Right lung (tissue), 5 donors: ENCODE measurements around the gene DTX1. TPM values are rescaled to one million over a fixed set of nuclear protein-coding genes. Genes with fewer than 3 reads are reported as not detected.
"Not testable (repeated sequence)": the region's sequence is repeated elsewhere in the genome, so short reads cannot be mapped to it uniquely, and the experiment has no call there.

Source experiments
- DNase-seq, 2 donors: peaks; one replicate each; pipeline ENCODE4 v3.0.0-alpha.2; 2013
- polyA plus RNA-seq, 5 donors: library from polyadenylated mRNA; unstranded; fragments of 120-200 nt; gene quantifications; one replicate each; pipeline versions ENCODE4 v1.2.1 to v1.2.3, GENCODE V29; 2013; ENCODE audit warnings: inconsistent platforms in 1 of 5, low replicate concordance in 1 of 5; ENCODE audit not compliant: insufficient read length in 5 of 5, insufficient read depth in 1 of 5

Gene DTX1
- polyA plus RNA-seq, 5 donors = 2.7 to 6.4 (median 3.8) TPM

DNA sequence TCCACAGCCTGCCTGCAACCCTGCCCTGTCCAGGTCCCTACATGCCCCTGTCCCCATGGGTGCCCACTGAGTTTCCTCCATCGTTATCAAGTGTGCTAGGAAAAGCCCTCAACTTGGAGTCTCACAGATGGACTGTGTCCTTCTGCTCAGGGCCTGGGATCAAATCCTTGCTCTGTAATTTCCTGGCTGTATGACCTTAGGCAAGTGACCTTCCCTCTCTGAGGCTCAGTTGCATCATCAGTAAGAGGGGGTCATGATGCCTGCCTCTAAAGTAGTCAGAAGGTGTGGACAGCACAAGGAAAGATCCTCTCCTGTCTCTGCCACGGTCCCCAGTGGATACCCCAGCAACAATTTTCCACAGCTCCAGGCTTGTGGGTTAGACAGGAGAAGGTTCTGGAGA, 56.9 kb downstream of the DTX1 start:
- no peak for DNase-seq

DNA sequence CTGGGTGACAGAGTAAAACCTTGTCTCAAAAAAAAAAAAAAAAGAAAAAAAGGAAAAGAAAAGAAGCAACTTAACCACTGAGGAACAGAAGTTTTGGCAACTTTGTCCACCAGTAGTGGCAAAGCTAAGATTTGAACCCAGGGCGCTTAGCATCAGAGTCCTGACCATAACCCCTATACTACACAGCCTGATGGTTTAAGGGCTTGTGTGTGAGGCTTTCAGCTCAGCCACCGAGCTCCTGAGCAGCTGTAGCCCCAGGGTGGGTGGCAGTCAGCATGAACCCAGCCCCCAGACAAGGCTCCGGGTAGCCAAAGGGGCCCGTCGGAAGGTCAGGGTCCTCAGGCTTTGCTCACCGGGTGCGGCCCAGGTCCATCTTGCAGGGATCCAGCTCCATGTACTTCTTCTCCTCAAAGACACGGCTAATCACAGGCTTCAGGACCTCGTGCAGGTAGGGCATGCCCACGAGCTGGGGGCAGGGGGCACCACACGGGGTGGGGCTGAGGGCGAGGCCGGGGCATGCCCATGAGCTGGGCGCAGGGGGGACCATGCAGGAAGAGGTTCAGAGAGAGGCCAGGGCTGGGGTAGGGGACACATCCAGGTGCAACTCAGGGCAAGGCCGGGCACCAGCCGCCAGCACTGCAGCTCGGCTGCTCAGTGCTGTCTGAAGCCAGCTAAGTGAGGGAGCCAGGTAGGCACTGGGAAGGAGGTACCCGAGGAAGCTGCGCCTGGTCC, 58.1 kb downstream of the DTX1 start:
- no peak for DNase-seq

DNA sequence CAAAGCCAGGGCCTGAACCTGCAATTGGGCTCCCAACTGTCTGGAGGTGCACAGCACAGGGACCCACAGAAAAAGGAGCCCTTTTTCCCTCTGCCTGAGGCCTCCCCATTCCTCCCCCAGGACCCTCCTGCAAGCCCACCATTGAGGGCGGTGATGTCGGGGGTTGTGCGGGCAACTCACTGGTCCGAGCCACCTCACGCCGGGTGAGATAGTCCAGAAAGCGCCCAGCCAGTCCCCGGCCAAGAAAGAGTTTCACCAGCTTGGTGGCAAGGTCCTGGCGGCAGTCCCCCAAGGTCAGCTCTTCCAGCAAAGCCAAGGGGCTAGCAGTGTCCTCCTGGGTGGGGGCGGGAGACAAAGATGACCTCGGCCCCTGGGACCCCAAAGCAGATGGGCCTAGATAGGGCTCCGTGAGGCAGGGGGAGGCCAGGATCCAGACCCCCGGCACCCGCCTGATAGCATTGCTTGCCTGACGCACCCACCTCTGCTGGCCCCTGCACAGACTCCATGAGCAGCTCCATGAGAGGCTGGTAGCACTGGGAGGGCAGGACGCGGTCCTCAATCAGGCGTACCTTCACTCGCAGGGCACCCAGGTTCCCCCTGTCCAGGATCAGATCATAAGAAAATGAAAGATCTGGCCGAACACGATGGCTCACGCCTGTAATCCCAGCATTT, 59.1 kb downstream of the DTX1 start:
- DNase-seq = no peak

DNA sequence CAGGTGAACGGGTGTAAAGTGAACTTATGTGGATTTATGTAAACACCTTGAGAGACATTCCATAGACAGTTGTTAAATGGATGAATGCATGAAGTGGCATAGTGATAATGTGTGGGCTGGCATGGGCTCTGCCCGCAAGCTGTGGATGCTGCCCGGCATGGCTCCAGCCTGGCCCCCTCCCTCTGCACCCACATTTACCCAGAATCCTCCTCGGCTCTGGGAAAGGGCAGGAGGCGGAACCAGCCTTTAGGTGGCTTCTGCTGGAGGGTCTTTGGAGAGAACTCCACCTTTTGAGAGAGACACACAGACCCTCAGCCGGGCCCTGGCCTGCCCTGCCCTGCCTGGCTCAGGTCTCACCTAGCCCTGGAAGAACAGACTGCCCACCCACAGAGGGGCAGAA, 60.3 kb downstream of the DTX1 start:
- no peak for DNase-seq

DNA sequence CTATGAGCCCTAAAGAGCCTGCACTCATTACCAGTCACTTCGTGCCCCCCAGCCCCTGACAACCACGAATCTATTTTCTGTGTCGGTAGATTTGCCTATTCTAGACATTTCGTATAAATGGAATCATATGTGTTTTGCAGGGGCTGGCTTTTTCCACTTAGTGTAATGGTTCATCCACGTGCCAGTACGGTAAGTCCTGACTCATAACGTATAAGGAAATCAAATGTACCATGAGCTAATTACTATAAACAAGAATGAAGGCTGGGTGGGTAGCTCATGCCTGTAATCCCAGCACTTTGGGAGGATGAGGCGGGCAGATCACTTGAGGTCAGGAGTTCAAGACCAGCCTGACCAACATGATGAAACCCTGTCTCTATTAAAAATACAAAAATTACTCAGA, 61.2 kb downstream of the DTX1 start:
- not testable (repeated sequence) for DNase-seq

DNA sequence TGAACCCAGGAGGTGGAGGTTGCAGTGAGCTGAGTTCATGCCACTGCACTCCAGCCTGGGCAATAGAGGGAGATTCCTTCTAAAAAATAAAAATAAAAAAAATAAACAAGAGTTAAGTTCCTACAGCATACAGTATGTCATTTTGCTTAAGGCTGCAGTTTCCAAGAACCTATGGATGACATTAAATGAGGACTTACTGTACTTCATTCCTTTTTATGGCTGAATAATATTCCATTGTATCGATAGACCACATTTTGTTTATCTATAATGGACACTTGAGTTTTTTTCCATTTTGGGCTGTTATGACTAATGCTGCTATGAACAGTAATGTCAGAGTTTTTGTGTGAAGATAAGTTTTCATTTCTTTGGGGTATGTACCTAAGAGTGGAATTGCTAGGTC, 61.6 kb downstream of the DTX1 start:
- no peak for DNase-seq

DNA sequence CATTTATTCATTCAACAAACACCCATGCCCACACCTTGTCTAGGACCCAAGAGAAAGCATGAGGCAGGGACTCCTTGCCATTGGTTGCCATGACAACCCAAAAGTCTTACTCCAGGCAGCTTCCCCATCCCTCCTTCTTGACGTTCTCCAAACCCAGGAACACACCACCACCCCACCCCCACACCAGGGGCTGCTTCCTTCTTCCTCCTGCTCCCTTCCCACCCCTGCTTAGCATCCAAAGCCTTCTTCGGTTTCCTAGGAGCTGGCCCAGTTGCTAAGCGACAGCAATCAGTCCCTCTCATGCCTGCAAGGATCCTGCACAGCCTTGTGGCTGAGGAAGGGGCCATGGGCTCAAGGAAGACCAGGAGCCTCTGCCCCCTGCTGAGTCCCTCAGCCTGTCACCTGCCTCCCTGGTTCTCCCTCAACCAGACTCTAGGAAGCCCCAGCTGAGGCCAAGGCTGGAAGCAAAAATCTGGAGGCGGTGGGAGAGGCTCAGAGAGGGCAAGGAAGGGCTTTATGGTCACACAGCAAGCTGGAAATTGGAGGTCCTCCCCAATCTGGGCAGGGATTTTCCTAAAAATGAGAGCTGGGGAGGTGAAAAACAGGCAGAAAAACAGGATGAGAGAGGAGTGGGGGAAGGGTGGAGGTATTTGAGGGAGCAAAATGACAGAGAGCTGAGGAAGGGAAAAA, 63.6 kb downstream of the DTX1 start:
- no peak for DNase-seq

DNA sequence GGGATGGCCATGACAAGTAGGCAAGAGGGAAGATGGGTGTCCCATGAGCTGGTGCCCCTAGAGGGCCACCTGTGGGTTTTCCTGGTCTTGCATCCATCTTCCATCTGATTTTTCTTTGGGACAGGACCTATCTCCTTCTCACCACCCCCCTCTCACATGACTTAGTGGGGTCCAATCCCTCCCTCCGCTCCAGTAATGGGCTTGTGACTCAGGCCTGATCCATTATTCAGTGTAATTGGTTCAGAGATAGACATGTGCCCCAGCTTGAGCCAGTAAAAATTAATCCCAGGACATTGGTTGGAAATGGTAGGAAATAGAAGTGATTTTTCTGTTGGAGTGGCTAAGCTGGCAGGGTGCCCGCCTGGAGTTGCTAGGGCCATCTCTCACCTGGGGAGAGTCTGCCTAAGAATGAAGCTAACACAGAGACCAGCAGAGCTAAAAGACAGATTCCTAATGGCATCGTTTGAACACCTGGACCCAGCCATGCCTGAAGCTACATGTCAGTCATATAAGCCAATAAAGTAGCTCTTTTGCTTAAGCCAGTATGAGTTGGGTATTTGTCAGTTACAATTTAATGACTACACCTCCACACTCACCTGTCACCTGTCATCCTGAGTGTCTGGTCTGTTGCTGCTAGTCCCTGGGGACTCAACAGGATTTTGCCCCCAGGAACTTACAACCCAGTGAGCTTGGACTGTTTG, 64.3 kb downstream of the DTX1 start:
- DNase-seq = no peak

DNA sequence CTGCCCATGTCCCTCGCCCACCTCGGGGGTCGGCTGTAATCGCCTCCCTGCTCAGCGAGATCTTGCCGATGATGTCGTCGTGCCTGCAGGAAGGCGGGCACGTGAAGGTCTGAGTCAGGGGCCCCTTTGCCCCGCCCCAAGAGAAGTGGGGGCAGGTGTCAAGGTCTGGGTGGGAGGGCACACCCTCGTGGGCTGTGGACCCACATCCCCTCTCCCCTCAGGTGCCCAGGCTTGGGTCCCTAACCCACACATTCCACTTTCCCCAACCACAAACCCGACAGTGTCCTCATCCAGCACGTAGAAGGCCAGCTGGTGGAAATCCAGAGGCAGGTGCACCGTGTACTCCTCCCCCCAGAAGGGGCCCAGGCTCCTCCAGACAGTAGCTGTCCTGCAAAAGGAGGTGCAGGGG, 71.3 kb downstream of the DTX1 start:
- no peak for DNase-seq

DNA sequence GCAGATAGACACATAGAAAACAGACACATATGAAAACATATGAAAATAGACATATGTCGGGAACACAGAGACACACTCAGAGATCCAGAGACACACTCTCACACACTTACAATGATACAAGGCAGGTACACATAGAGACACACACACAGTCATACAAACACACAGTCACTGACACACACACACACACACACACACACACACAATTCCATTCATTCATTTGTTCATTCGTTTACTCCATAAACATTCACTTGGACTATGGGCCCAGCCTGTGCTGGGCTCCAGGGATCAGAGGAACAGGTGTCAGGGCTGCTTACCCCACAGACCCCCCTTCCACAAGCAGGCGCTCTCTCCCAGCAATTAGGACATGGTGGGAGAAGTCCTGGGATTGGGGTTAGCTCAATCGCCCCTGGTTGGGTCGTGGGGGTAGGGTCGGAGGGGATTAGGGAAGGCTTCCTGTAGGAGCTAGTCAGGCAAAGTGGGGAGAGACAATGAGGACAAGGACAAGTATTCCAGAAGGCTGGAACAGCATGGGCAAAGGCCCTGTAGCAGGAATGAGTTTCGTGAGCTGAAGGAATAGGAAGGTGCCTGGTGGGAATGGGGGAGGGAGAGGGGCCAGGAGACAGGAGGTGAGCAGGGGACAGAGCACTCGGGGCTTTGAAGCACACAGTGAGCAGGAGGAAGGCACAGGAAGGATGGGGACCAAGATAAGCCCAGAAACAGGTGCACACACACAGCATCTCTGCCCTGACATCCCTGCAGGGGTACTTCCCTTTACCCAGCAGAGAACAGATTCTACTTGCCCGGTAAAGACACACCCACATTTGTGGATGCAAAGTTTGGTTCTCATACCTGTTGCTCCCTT, 72.5 kb downstream of the DTX1 start:
- no peak for DNase-seq

DNA sequence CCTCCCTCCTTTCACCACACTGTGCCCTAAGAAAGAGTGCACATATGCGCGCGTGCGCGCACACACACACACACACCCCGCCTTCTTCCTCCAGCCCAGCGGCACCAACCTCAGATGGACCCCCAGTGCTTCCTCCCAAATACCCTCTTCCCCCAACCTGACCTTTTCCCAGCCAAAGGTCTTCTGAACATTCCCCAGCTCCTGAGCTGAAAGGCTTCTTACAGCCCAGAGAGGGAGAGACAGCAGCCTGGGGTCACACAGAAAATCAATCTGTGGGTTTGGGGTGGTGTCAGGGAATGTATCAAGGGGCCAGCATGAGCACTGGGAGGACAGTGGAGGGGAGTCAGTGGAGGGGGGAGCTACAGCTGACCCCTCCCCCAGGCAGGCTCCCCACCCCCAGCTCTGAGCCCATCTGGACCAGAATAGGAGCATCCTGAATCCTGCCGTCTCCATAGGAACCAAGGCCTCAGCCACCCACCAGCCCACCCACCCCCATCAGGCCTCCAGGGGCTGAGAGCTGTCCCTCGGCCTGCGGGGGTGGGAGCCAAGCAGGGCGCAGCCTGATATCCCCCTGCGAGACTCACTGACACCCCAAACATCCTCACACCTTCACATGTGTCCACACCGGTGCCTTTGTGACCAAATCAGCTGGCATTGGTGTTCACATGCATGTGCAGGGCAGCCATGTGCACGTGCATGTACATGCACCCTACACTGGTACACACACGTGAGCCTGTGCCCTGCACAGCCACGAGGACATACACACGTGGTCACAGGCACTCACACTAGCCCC, 73.3 kb downstream of the DTX1 start:
- no peak for DNase-seq

DNA sequence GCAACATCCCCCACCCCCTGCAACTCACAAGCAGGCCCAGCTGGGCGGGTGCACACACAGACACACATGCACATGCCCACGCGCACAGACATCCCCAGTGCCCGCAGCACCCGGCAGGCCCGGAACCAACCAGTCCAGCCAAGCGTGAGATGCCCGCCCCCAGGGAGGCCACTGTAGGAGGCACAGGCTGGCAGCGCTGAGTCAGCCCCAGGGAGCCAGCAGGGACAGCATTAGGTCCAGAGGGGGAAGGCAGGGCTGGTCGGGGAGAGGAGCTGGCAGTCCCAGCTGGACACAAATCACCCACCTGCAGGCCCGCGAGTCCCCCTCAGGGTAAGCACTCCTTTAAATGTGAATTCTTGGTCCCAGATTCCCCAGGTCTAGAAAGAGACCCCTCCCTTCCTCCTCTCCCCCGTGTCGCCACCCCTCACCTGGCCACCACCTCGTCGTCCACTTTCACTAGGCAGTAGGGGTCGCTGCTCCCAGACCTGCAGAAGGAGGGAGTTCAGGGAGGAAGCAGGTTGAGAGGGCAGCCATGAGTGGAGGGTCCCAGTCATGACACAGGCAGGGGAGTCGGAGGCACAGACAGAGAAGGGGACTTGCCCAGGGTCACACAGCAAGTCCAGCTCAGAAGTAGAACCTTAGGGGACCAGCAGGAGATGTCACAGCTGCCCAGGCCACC, 74.1 kb downstream of the DTX1 start:
- no peak for DNase-seq

DNA sequence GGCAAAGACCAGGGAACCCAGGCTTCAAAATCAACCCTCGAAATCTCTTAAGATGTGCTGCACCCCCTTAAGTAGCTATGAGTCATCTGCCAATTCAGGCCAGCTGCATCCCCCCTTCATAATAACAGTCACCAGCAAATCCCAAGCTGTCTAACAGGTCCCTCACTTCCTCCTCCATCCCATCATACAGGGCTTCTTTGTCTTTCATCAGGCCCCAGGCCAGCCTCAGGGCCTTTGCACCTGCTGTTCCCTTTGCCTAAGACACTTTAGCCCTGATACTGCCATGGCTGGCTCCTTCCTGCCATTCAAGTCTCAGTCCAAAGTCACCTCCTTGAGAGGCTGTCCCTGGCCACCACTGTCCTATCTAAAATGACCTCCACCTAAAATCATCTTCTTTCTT, 75.0 kb downstream of the DTX1 start:
- DNase-seq = no peak

DNA sequence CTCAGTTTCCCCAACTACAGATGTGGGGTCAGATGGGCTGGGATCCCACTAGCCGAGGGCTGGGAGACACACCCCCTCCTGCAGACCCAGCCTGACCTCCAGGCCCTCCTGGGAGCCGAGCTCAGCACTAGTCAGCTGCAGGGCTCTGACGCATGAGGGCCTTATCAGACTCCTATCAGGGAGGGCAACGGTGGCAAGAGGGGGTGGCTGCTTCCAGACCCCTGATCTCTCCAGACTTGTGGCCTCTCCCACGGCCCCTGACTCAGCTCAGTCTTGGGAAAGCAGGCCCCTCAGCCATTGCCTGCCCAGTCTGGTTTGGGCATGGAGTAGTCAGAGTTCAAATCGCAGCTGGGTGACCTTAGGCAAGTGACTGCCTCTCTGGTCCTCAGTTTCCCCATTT, 76.5 kb downstream of the DTX1 start:
- DNase-seq = no peak

DNA sequence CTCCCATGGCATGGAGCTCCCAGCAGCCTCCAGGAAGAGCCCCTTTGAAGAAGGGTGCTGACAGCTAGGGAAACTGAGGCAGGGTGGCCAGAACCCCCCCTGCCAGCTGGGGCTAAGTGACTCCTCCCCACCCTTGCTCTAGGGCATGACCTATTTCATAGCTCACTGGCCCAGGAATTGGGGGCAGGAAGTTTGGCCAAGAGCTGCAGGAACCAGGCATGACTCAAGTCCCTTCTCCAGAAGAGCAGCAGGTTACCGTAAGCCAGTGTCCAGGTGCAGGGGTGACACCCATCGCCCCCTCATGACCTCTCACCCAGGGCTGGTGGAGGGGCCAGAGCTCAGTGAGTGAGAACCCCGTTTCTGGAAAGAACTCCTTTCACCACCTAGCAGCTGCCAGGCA, 77.1 kb downstream of the DTX1 start:
- no peak for DNase-seq

DNA sequence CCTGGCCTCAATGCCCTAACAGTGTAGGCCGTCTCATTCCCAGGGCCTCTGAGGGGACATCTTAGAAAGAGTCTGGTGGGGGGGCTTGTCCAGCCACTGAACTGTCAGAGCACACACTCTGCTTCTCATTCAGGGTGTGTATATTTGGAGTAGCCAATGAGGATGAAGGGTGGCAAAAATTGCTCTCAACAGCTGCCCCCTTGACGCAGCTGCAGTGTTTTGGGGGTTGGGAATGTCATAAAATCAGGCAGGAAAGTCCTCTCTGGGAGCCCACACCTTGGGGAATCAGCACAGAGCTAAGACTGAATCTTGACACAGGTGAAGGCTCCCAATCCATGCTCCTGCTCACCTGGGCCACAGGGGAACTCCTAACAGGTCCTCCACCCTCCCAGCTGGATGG, 77.5 kb downstream of the DTX1 start:
- no peak for DNase-seq

DNA sequence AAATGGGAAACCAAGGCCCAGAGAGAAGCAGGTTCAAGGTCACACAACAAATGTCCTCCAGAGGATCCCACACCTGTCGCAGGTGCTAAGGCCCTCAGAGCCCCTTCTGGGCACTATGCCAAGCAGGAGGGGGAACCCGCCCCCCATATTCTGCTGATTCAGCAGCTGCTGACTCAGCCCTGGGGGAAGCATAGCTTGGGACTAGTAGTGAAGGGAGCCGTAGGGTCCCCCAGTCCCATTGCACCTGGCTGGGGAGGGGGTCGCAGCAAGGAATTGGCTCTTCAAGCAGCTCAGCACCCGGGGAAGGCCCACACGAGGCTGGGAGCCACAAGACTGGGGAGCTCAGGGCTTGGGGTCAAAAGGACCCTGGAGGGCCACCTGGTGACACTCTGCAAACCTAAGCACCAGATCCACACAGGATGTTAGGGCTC, 78.0 kb downstream of the DTX1 start:
- no peak for DNase-seq

DNA sequence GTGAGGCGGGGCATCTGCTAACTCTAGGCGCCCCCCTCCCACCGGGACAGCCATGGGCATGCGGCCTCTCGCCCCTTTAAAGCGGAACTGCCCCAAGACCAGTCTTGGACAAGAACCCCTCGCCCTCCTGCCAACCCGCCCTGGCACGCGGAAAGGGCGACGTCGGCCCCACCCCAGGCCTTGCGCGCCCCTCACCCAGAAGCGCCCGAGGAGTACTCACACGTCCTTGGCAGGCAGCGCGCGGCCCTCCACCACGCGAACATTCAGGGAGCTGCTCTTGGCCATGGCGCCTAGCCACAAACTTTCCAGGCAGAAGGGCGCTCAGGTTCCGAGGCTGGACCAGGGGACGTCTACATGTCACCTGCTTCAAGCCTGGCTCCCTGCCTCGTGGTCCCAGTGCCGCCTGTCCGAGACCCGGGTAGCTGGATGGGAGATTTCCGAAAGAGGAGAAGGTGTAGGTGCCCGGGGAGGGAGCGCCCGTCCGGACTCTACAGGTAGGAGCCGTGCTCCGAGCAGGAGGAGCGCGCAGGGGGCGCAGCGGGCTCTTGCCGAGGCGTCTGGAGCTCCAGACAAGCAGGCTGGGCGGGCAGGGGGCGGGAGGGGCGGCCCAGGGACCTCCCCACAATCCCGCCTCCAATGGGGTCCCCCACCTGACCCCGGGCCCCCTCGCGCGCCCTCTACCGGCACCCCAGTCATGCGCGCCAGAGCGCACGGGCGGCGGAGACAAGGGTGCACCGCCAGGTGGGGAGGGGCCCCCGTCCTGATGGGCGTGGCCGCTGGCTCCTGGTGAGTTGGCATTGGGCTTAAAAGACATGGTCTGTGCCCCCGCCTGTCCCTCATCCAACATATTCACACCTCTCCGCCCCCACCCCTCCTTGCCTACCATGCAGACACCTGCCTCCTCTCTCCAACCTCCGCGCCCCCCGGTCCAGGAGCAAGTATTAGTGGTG, 78.9 kb downstream of the DTX1 start, which contains the start of gene RASAL1:
Gene RASAL1, minus strand, starts transcription at position 584 of the 950 bp plus-strand sequence. Its CDS starts 299 bp downstream, at position 285.
- no peak for DNase-seq
